ENCODE measurements around the gene RPS27A.

Gene RPS27A

GRCh38 chr2:55204536-55204935, 28.0 kb upstream of the RPS27A start:
- no peaks in the 10 kb centered on the region for H3K79me2 ChIP-seq (ENCODE audit: low read length)
- H4K20me1 ChIP-seq (ENCODE audit: insufficient read depth, low read length), result no peaks in the 10 kb centered on the region
- H3K4me3 ChIP-seq (ENCODE audit: low read length), result no peak overlapping the region
- TF ChIP-seq EZH2phosphoT487 (IDR thresholded peaks at IDR 0.05; ENCODE audit: low read depth), result no peak
- TF ChIP-seq, protein P1, sequence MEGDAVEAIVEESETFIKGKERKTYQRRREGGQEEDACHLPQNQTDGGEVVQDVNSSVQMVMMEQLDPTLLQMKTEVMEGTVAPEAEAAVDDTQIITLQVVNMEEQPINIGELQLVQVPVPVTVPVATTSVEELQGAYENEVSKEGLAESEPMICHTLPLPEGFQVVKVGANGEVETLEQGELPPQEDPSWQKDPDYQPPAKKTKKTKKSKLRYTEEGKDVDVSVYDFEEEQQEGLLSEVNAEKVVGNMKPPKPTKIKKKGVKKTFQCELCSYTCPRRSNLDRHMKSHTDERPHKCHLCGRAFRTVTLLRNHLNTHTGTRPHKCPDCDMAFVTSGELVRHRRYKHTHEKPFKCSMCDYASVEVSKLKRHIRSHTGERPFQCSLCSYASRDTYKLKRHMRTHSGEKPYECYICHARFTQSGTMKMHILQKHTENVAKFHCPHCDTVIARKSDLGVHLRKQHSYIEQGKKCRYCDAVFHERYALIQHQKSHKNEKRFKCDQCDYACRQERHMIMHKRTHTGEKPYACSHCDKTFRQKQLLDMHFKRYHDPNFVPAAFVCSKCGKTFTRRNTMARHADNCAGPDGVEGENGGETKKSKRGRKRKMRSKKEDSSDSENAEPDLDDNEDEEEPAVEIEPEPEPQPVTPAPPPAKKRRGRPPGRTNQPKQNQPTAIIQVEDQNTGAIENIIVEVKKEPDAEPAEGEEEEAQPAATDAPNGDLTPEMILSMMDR (IDR thresholded peaks at IDR 0.05; ENCODE audit: low read depth, low read length), result no peak
- H3K9me3 ChIP-seq (ENCODE audit: insufficient read depth, low read length), result no peaks in the 10 kb centered on the region
- H3K4me1 ChIP-seq (ENCODE audit: low read length), result no peaks in the 10 kb centered on the region
- no peaks in the 10 kb centered on the region for H3K36me3 ChIP-seq (replicated peaks; ENCODE audit: low read depth, low read length)
- no peaks in the 10 kb centered on the region for H3K27me3 ChIP-seq (ENCODE audit: low read depth, low read length)
- H2AFZ ChIP-seq (ENCODE audit: low read depth, low read length), result no peak overlapping the region
- H3K4me2 ChIP-seq (ENCODE audit: low read length), result no peak overlapping the region
- H3K9ac ChIP-seq (ENCODE audit: low read length), result no peak overlapping the region
- no peak overlapping the region for H3K27ac ChIP-seq (ENCODE audit: low read length)

DNA sequence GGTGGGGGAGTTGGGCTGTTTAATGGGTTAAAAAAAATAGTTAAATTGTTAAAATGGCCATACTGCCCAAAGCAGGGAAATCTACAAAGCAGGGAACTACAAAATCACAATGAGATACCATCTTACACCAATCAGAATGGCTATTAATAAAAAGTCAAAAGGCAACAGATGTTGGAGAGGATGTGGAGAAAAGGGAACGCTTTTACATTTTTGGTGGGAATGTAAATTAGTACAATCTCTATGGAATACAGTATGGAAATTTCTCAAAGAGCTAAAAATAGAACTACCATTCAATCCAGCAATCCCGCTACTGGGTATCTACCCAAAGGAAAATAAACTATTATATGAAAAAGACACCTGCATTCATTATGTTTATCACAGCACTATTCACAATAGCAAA, 27.5 kb upstream of the RPS27A start:
- no peak overlapping the region for H3K4me2 ChIP-seq (ENCODE audit: low read length)
- no peaks in the 10 kb centered on the region for H3K9me3 ChIP-seq (ENCODE audit: insufficient read depth, low read length)
- H3K27me3 ChIP-seq (ENCODE audit: low read depth, low read length), result no peaks in the 10 kb centered on the region
- no peak overlapping the region for H3K9ac ChIP-seq (ENCODE audit: low read length)
- no peaks in the 10 kb centered on the region for H3K36me3 ChIP-seq (replicated peaks; ENCODE audit: low read depth, low read length)
- no peak overlapping the region for H3K4me3 ChIP-seq (ENCODE audit: low read length)
- H3K27ac ChIP-seq (ENCODE audit: low read length), result no peak overlapping the region
- H3K79me2 ChIP-seq (ENCODE audit: low read length), result no peaks in the 10 kb centered on the region
- TF ChIP-seq, protein P1 (IDR thresholded peaks at IDR 0.05; ENCODE audit: low read depth, low read length), result no peak
- no peak for TF ChIP-seq EZH2phosphoT487 (IDR thresholded peaks at IDR 0.05; ENCODE audit: low read depth)
- H4K20me1 ChIP-seq (ENCODE audit: insufficient read depth, low read length), result no peaks in the 10 kb centered on the region
- H2AFZ ChIP-seq (ENCODE audit: low read depth, low read length), result no peak overlapping the region
- no peaks in the 10 kb centered on the region for H3K4me1 ChIP-seq (ENCODE audit: low read length)

DNA sequence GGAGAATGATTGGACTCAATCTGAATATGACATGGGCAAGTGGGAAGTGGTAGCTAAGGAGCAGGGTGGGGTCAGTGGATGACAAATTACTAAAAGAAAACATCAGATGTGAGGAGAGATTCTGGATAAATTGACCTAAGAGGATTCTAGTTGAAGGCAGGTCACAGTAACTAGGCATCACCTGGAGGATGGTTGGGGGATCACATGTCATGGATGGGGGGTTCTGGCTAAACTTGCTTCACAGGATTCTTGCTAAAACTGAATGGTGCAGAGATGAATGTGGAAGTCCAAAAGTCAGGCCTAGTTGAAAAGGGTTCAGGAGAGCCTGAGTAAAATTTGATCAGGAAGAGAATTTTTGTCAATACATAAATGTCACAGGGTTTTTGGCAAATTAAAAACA, 18.7 kb upstream of the RPS27A start:
- Histone ChIP-seq H3K9ac (ENCODE audit: low read length) (no peak overlapping the region), H4K20me1 (ENCODE audit: insufficient read depth, low read length) (no peaks in the 10 kb centered on the region), H2AFZ (ENCODE audit: low read depth, low read length) (no peak overlapping the region), H3K4me2 (ENCODE audit: low read length) (no peak overlapping the region), H3K79me2 (ENCODE audit: low read length) (no peaks in the 10 kb centered on the region), H3K4me3 (ENCODE audit: low read length) (no peak overlapping the region), H3K27me3 (ENCODE audit: low read depth, low read length) (no peaks in the 10 kb centered on the region), H3K36me3 (replicated peaks; ENCODE audit: low read depth, low read length) (no peaks in the 10 kb centered on the region), H3K4me1 (ENCODE audit: low read length) (no peaks in the 10 kb centered on the region), H3K9me3 (ENCODE audit: insufficient read depth, low read length) (no peaks in the 10 kb centered on the region), H3K27ac (ENCODE audit: low read length) (no peak overlapping the region)
- TF ChIP-seq EZH2phosphoT487 (IDR thresholded peaks at IDR 0.05; ENCODE audit: low read depth), result no peak
- TF ChIP-seq, protein P1 (IDR thresholded peaks at IDR 0.05; ENCODE audit: low read depth, low read length), result no peak

GRCh38 chr2:55223958-55224760, 8.3 kb upstream of the RPS27A start:
- Histone ChIP-seq H3K36me3 (replicated peaks; ENCODE audit: low read depth, low read length) (no peaks in the 10 kb centered on the region), H3K9ac (ENCODE audit: low read length) (no peak overlapping the region), H3K9me3 (ENCODE audit: insufficient read depth, low read length) (no peaks in the 10 kb centered on the region), H3K4me2 (ENCODE audit: low read length) (peak overlapping the region; percentile 69), H3K4me1 (ENCODE audit: low read length) (0 out of 2 replicates have a peak, but pooled peaks cover 5% of the 10 kb centered on the region), H3K27ac (ENCODE audit: low read length) (no peak overlapping the region), H3K27me3 (ENCODE audit: low read depth, low read length) (no peaks in the 10 kb centered on the region), H2AFZ (ENCODE audit: low read depth, low read length) (no peak overlapping the region), H3K4me3 (ENCODE audit: low read length) (peak overlapping the region; percentile 80), H4K20me1 (ENCODE audit: insufficient read depth, low read length) (no peaks in the 10 kb centered on the region), H3K79me2 (ENCODE audit: low read length) (no peaks in the 10 kb centered on the region)
- TF ChIP-seq, protein P1 (IDR thresholded peaks at IDR 0.05; ENCODE audit: low read depth, low read length), result no peak
- TF ChIP-seq EZH2phosphoT487 (IDR thresholded peaks at IDR 0.05; ENCODE audit: low read depth), result no peak

Measured in OCI-LY3 (cell line).